K562 (cell line): Measurements from ENCODE around the gene TRIM27. TPM values are rescaled to one million over a fixed set of nuclear protein-coding genes. Genes with fewer than 3 reads are reported as not detected.

Experiments
- CTBP1 ChIP-seq: fragments of 450-650 bp; IDR thresholded peaks from 2 replicates; pipeline ENCODE4 v1.6.1; 2016; ENCODE audit warnings: borderline replicate concordance
- EP400 ChIP-seq: fragments of 450-650 bp; IDR thresholded peaks from 2 replicates; pipeline ENCODE4 v1.6.1; 2017; ENCODE audit warnings: antibody characterized with exemption, mild to moderate bottlenecking, moderate library complexity
- GABPB1 ChIP-seq: sonication (generic); formaldehyde crosslinking; IDR thresholded peaks from 2 replicates; pipeline ENCODE4 v1.8.0; 2022; ENCODE audit warnings: mild to moderate bottlenecking, missing genetic modification reagents
- HNRNPL ChIP-seq: fragments of 200-400 bp; formaldehyde crosslinking; IDR thresholded peaks from 2 replicates; pipeline ENCODE4 v1.6.1; 2017; ENCODE audit warnings: low read depth, mild to moderate bottlenecking, low read length
- KLF6 ChIP-seq: fragments of 250-450 bp; sonication (Bioruptor Pico); IDR thresholded peaks from 2 replicates; pipeline ENCODE4 v1.4.0; 2020; ENCODE audit warnings: mild to moderate bottlenecking, moderate library complexity, borderline replicate concordance
- LCOR ChIP-seq: sonication (generic); formaldehyde crosslinking; IDR thresholded peaks from 2 replicates; pipeline ENCODE4 v1.8.0; 2022; ENCODE audit warnings: mild to moderate bottlenecking, missing genetic modification reagents
- MAZ ChIP-seq, 2 experiments: fragments of 450-650 bp in 1 of 2; sonication (generic) in 1 of 2; formaldehyde crosslinking; IDR thresholded peaks in 1 of 2; conservative IDR thresholded peaks in 1 of 2; 2 replicates each; pipeline versions ENCODE4 v1.4.0 to v1.5.0; 2020; ENCODE audit warnings: mild to moderate bottlenecking in 1 of 2, missing genetic modification reagents in 1 of 2
- MBD2 ChIP-seq: sonication (generic); IDR thresholded peaks from 2 replicates; pipeline ENCODE4 v1.6.1; 2016; ENCODE audit warnings: low read depth, borderline replicate concordance
- NFRKB ChIP-seq: fragments of 450-650 bp; IDR thresholded peaks from 2 replicates; pipeline ENCODE4 v1.6.1; 2016; ENCODE audit warnings: low read depth
- NRF1 ChIP-seq, 2 experiments: fragments of 450-650 bp; IDR thresholded peaks in 1 of 2; conservative IDR thresholded peaks in 1 of 2; 2 replicates each; pipeline ENCODE4 v1.6.1; 2014; ENCODE audit warnings: mild to moderate bottlenecking in 2 of 2
- SP1 ChIP-seq: sonication (generic); formaldehyde crosslinking; IDR thresholded peaks from 2 replicates; pipeline ENCODE4 v1.8.1; 2022; ENCODE audit warnings: mild to moderate bottlenecking, missing genetic modification reagents
- ZBTB1 ChIP-seq: sonication (generic); formaldehyde crosslinking; IDR thresholded peaks from 2 replicates; pipeline ENCODE4 v1.8.1; 2023; ENCODE audit warnings: missing genetic modification reagents, low read depth, mild to moderate bottlenecking, borderline replicate concordance
- ZBTB17 ChIP-seq: fragments of 450-650 bp; formaldehyde crosslinking; IDR thresholded peaks from 2 replicates; pipeline ENCODE4 v1.4.0; 2020; ENCODE audit warnings: mild to moderate bottlenecking
- ZNF766 ChIP-seq: fragments of 200-800 bp; sonication (Bioruptor generic); conservative IDR thresholded peaks from 2 replicates; pipeline ENCODE4 v1.6.1; 2016; ENCODE audit warnings: missing genetic modification characterization, missing compliant biosample characterization
- polyA plus RNA-seq, 8 experiments: library from polyadenylated mRNA; depleted of rRNA in 4 of 8; stranded (reverse) in 5 of 8; unstranded in 3 of 8; fragments of >200 nt; fragmentation: Nextera tagmentation in 2 of 8; fragmentation: Illumina TruSeq in 1 of 8; extraction: Ambion mirVana in 2 of 8; extraction: Trizol in 1 of 8; gene quantifications; 2 replicates each; pipeline versions ENCODE4 v1.2.1 to v1.2.3, GENCODE V29; 2011 to 2014; ENCODE audit warnings: inconsistent platforms in 1 of 8, missing spikeins in 1 of 8
- total RNA-seq, 7 experiments: library from RNA; depleted of rRNA in 6 of 7; stranded (reverse); fragments of >200 nt in 6 of 7; fragmentation: Illumina TruSeq in 2 of 7; extraction: Trizol in 2 of 7; gene quantifications; 2 replicates each; pipeline versions ENCODE4 v1.2.1 to v1.2.3, GENCODE V29; 2011 to 2021; ENCODE audit warnings: low replicate concordance in 1 of 7
- TF ChIP-seq, protein P1 (sequence below): sonication (generic); formaldehyde crosslinking; IDR thresholded peaks from 2 replicates; pipeline ENCODE4 v1.9.0; 2022; ENCODE audit warnings: mild to moderate bottlenecking, missing genetic modification reagents
- TF ChIP-seq, protein P2 (sequence below): sonication (generic); formaldehyde crosslinking; IDR thresholded peaks from 2 replicates; pipeline ENCODE4 v1.8.0; 2023; ENCODE audit warnings: mild to moderate bottlenecking, missing genetic modification reagents
- TF ChIP-seq, protein P3 (sequence below): fragments of 250-450 bp; sonication (Bioruptor Pico); IDR thresholded peaks from 2 replicates; pipeline ENCODE4 v1.4.0; 2020
- TF ChIP-seq, protein P4 (sequence below): sonication (generic); formaldehyde crosslinking; IDR thresholded peaks from 2 replicates; pipeline ENCODE4 v1.8.0; 2022; ENCODE audit warnings: missing genetic modification reagents, mild to moderate bottlenecking, moderate library complexity, borderline replicate concordance

Gene TRIM27
- total and polyA plus RNA-seq, 9 of the 15 experiments (the other 6 are each of a cell fraction or from before 2014, with no cell fraction given): 37.7 to 235 (median 122) TPM

DNA sequence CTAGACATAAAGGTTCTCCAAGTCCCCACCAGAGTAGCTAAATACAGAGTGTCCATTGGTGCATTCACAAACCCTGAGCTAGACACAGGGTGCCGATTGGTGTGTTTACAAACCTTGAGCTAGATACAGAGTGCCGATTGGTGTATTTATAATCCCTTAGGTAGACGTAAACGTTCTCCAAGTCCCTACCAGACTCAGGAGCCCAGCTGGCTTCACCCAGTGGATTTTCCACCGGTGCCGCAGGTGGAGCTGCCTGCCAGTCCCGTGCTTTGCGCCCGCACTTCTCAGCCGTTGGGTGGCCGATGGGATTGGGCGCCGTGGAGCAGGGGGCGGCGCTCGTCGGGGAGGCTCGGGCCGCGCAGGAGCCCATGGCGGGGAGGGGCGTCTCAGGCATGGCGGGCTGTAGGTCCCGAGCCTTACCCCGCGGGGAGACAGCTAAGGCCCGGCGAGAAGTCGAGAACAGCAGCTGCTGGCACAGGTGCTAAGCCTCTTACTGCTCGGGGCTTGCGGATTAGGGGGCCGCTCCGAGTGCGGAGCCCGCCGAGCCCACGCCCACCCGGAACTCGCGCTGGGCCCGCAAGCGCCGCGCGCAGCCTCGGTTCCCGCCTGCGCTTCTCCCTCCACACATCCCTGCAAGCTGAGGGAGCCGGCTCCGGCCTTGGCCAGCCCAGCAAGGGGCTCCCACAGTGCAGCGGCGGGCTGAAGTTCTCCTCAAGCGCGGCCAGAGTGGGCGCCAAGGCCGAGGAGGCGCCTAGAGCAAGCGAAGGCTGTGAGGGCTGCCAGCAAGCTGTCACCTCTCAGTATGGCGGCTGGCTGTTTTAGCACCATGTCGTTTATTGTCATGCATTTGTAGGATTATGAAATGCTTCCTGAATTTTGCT lies 57.3 kb downstream of the TRIM27 start (continued):
- TF ChIP-seq HNRNPL: peak; percentile 36; the same call in 1 of the 2 replicates
- peak; percentile 65 for TF ChIP-seq SP1
- peak; percentile 49; the same call in 1 of the 2 replicates for TF ChIP-seq MBD2
- TF ChIP-seq, protein P1, sequence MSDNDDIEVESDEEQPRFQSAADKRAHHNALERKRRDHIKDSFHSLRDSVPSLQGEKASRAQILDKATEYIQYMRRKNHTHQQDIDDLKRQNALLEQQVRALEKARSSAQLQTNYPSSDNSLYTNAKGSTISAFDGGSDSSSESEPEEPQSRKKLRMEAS (CRISPR knock-in tag): peak; percentile 74
- peak; percentile 37; the same call in 1 of the 2 replicates for TF ChIP-seq CTBP1
- TF ChIP-seq GABPB1: peak; percentile 59; the same call in 1 of the 2 replicates
- peak; percentile 75; the same call in 1 of the 2 replicates for TF ChIP-seq NFRKB
- TF ChIP-seq MAZ (CRISPR knock-in tag; conservative IDR thresholded peaks at IDR 0.05 in 1 of 2, IDR thresholded peaks at IDR 0.05 in 1 of 2): peak; percentile 54 to 67; a peak in 2 of 4 replicates
- TF ChIP-seq NRF1 (conservative IDR thresholded peaks at IDR 0.05 in 1 of 2, IDR thresholded peaks at IDR 0.05 in 1 of 2): peak; percentile 86 to 88
- peak; percentile 80; the same call in 1 of the 2 replicates for TF ChIP-seq ZBTB1 (CRISPR knock-in tag)
- peak; percentile 54; the same call in 1 of the 2 replicates for TF ChIP-seq ZNF766 (CRISPR knock-in tag)
- peak; percentile 63; the same call in 1 of the 2 replicates for TF ChIP-seq ZBTB17 (CRISPR knock-in tag)
- 0 out of 2 replicates have a peak, but pooled peaks have one; percentile 38 for TF ChIP-seq LCOR (CRISPR knock-in tag)
- TF ChIP-seq, protein P2, sequence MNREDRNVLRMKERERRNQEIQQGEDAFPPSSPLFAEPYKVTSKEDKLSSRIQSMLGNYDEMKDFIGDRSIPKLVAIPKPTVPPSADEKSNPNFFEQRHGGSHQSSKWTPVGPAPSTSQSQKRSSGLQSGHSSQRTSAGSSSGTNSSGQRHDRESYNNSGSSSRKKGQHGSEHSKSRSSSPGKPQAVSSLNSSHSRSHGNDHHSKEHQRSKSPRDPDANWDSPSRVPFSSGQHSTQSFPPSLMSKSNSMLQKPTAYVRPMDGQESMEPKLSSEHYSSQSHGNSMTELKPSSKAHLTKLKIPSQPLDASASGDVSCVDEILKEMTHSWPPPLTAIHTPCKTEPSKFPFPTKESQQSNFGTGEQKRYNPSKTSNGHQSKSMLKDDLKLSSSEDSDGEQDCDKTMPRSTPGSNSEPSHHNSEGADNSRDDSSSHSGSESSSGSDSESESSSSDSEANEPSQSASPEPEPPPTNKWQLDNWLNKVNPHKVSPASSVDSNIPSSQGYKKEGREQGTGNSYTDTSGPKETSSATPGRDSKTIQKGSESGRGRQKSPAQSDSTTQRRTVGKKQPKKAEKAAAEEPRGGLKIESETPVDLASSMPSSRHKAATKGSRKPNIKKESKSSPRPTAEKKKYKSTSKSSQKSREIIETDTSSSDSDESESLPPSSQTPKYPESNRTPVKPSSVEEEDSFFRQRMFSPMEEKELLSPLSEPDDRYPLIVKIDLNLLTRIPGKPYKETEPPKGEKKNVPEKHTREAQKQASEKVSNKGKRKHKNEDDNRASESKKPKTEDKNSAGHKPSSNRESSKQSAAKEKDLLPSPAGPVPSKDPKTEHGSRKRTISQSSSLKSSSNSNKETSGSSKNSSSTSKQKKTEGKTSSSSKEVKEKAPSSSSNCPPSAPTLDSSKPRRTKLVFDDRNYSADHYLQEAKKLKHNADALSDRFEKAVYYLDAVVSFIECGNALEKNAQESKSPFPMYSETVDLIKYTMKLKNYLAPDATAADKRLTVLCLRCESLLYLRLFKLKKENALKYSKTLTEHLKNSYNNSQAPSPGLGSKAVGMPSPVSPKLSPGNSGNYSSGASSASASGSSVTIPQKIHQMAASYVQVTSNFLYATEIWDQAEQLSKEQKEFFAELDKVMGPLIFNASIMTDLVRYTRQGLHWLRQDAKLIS (CRISPR knock-in tag): 0 out of 2 replicates have a peak, but pooled peaks have one; percentile 69
- TF ChIP-seq, protein P3, sequence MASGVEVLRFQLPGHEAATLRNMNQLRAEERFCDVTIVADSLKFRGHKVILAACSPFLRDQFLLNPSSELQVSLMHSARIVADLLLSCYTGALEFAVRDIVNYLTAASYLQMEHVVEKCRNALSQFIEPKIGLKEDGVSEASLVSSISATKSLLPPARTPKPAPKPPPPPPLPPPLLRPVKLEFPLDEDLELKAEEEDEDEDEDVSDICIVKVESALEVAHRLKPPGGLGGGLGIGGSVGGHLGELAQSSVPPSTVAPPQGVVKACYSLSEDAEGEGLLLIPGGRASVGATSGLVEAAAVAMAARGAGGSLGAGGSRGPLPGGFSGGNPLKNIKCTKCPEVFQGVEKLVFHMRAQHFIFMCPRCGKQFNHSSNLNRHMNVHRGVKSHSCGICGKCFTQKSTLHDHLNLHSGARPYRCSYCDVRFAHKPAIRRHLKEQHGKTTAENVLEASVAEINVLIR (CRISPR knock-in tag): peak; percentile 8; the same call in 1 of the 2 replicates
- TF ChIP-seq EP400: peak; percentile 47; the same call in 1 of the 2 replicates
- TF ChIP-seq KLF6 (CRISPR knock-in tag): peak; percentile 12; the same call in 1 of the 2 replicates
- TF ChIP-seq, protein P4, sequence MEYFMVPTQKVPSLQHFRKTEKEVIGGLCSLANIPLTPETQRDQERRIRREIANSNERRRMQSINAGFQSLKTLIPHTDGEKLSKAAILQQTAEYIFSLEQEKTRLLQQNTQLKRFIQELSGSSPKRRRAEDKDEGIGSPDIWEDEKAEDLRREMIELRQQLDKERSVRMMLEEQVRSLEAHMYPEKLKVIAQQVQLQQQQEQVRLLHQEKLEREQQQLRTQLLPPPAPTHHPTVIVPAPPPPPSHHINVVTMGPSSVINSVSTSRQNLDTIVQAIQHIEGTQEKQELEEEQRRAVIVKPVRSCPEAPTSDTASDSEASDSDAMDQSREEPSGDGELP (CRISPR knock-in tag): peak; percentile 76; the same call in 1 of the 2 replicates
